ENCODE data around the gene PLTP. TPM values are rescaled to one million over a fixed set of nuclear protein-coding genes. Genes with fewer than 3 reads are reported as not detected.
A peak's percentile ranks its signal among the peaks of the same experiment; 100 is the strongest.

PLTP gene
- total and polyA plus RNA-seq, 2 of the 13 experiments (the other 11 are each of a cell fraction or from before 2014, with no cell fraction given), result 16.9 to 28.6 TPM

GRCh38 chr20:45949542-45950329 lies 37.8 kb upstream of the PLTP start:
- CTCF ChIA-PET (ENCODE audit: low intra/inter-chr PET ratio, low total read pairs), result no interaction called here
- H3K4me2 ChIP-seq (ENCODE audit: low read depth, low read length), result no peak overlapping the region
- H3K79me2 ChIP-seq (ENCODE audit: insufficient read depth, low read length), result no peaks in the 10 kb centered on the region
- in situ Hi-C loops (cut with HindIII; ENCODE audit: extremely low pct_ligation_motif_present, low pct_unique_long_range_greater_than_20kb) (loop anchor here (5.0 kb wide), 1 partner anchor 122 kb away; the partner anchor contains the start of gene TNNC2), intact Hi-C loops (cut with micrococcal nuclease; ENCODE audit: unreplicated experiment) (no loop called here)
- no peak overlapping the region for H3K27ac ChIP-seq (ENCODE audit: extremely low read length, insufficient read depth, low read length)
- DNase-seq (ENCODE audit: low spot score) (no peak), FAIRE-seq (no peak), ATAC-seq (no peak)
- H3K4me1 ChIP-seq (ENCODE audit: insufficient read depth, low read length), result peaks cover 30% of the 10 kb centered on the region
- 95% methylated on average over 11 of the region's 13 CpGs for WGBS (ENCODE audit: low lambda C conversion rate)
- H3K9ac ChIP-seq (ENCODE audit: insufficient read depth, low read depth, low read length), result no peak overlapping the region
- H3K4me3 ChIP-seq (replicated peaks in 1 of 3; ENCODE audit: insufficient read depth in 1 of 3, low read depth in 2 of 3, low read length in 3 of 3), result no peak overlapping the region
- BruUV-seq (replicated peaks), result no TSS peak
- no peaks in the 10 kb centered on the region for H4K20me1 ChIP-seq (ENCODE audit: insufficient read depth, low read length)
- H3K9me3 ChIP-seq (ENCODE audit: low read length), result no peaks in the 10 kb centered on the region
- H2AFZ ChIP-seq (ENCODE audit: low read length), result no peak overlapping the region
- peaks cover 44 to 78% of the 10 kb centered on the region in 2 experiments for H3K36me3 ChIP-seq (replicated peaks in 1 of 2; ENCODE audit: control insufficient read depth in 1 of 2, insufficient read depth in 2 of 2, low read length in 2 of 2)
- POLR2A ChIA-PET, result interaction anchor here (0.8 to 7.5 kb wide), 6 partner anchors 8 to 69 kb away, joined by 3 to 201 read pairs (median 4); partner anchors contain the start of genes CTSA, NEURL2, PCIF1 and ZSWIM1
- H3K27me3 ChIP-seq (ENCODE audit: control insufficient read depth in 1 of 2, insufficient read depth in 2 of 2, low read length in 2 of 2), result no peaks in the 10 kb centered on the region
- TF ChIP-seq, protein P1, sequence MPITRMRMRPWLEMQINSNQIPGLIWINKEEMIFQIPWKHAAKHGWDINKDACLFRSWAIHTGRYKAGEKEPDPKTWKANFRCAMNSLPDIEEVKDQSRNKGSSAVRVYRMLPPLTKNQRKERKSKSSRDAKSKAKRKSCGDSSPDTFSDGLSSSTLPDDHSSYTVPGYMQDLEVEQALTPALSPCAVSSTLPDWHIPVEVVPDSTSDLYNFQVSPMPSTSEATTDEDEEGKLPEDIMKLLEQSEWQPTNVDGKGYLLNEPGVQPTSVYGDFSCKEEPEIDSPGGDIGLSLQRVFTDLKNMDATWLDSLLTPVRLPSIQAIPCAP (CRISPR knock-in tag; IDR thresholded peaks at IDR 0.05; ENCODE audit: low read depth), result 0 out of 2 replicates have a peak, but pooled peaks have one; percentile 10
- TF ChIP-seq UBTF (CRISPR knock-in tag; IDR thresholded peaks at IDR 0.05) (no peak), KDM5B (CRISPR knock-in tag; IDR thresholded peaks at IDR 0.05; ENCODE audit: borderline replicate concordance) (0 out of 2 replicates have a peak, but pooled peaks have one; percentile 4), TAF15 (IDR thresholded peaks at IDR 0.05; ENCODE audit: low read depth, low read length, poor library complexity, severe bottlenecking) (no peak), SAFB2 (CRISPR knock-in tag; IDR thresholded peaks at IDR 0.05; ENCODE audit: borderline replicate concordance, low read depth) (peak; percentile 65; the same call in 1 of the 2 replicates), CENPX (CRISPR knock-in tag; IDR thresholded peaks at IDR 0.05) (no peak), KMT2A (CRISPR knock-in tag; IDR thresholded peaks at IDR 0.05) (no peak), AGO1 (IDR thresholded peaks at IDR 0.05; ENCODE audit: low read depth, low read length, poor library complexity, severe bottlenecking) (peak; percentile 90), CHCHD3 (CRISPR knock-in tag; IDR thresholded peaks at IDR 0.05) (0 out of 2 replicates have a peak, but pooled peaks have one; percentile 35), ZNF724P (CRISPR knock-in tag; IDR thresholded peaks at IDR 0.05; ENCODE audit: borderline replicate concordance) (0 out of 2 replicates have a peak, but pooled peaks have one; percentile 46), ZNF160 (CRISPR knock-in tag; IDR thresholded peaks at IDR 0.05) (no peak)
- TF ChIP-seq, protein P2, sequence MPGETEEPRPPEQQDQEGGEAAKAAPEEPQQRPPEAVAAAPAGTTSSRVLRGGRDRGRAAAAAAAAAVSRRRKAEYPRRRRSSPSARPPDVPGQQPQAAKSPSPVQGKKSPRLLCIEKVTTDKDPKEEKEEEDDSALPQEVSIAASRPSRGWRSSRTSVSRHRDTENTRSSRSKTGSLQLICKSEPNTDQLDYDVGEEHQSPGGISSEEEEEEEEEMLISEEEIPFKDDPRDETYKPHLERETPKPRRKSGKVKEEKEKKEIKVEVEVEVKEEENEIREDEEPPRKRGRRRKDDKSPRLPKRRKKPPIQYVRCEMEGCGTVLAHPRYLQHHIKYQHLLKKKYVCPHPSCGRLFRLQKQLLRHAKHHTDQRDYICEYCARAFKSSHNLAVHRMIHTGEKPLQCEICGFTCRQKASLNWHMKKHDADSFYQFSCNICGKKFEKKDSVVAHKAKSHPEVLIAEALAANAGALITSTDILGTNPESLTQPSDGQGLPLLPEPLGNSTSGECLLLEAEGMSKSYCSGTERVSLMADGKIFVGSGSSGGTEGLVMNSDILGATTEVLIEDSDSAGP (CRISPR knock-in tag; IDR thresholded peaks at IDR 0.05; ENCODE audit: borderline replicate concordance), result peak; percentile 30; the same call in 1 of the 2 replicates
- TF ChIP-seq, protein P3, sequence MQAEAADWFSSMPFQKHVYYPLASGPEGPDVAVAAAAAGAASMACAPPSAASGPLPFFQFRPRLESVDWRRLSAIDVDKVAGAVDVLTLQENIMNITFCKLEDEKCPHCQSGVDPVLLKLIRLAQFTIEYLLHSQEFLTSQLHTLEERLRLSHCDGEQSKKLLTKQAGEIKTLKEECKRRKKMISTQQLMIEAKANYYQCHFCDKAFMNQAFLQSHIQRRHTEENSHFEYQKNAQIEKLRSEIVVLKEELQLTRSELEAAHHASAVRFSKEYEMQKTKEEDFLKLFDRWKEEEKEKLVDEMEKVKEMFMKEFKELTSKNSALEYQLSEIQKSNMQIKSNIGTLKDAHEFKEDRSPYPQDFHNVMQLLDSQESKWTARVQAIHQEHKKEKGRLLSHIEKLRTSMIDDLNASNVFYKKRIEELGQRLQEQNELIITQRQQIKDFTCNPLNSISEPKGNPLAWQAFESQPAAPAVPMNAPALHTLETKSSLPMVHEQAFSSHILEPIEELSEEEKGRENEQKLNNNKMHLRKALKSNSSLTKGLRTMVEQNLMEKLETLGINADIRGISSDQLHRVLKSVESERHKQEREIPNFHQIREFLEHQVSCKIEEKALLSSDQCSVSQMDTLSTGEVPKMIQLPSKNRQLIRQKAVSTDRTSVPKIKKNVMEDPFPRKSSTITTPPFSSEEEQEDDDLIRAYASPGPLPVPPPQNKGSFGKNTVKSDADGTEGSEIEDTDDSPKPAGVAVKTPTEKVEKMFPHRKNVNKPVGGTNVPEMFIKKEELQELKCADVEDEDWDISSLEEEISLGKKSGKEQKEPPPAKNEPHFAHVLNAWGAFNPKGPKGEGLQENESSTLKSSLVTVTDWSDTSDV (CRISPR knock-in tag; IDR thresholded peaks at IDR 0.05), result no peak

Measured in HepG2 (cell line).